Smooth muscle cell (in vitro differentiated cells): ENCODE data around the gene C10orf105. TPM values are rescaled to one million over a fixed set of nuclear protein-coding genes. Genes with fewer than 3 reads are reported as not detected.

Source experiments
- DNase-seq: peaks from one replicate; lab custom pipeline; 2025; ENCODE audit not compliant: unreplicated experiment; lab: John Stamatoyannopoulos, UW
- H2AFZ ChIP-seq: fragments of 200-600 bp; sonication (generic); 2 replicates; pipeline ENCODE4 v1.6.0; 2016; ENCODE audit warnings: antibody characterized with exemption, low read depth, mild to moderate bottlenecking
- H3F3A ChIP-seq: fragments of 200-600 bp; sonication (generic); 2 replicates; pipeline ENCODE4 v1.6.0; 2017; ENCODE audit warnings: antibody characterized with exemption, low read depth
- H3K27ac ChIP-seq: fragments of 200-600 bp; sonication (generic); 2 replicates; pipeline ENCODE4 v1.5.1; 2016; ENCODE audit warnings: low read depth, mild to moderate bottlenecking
- H3K27me3 ChIP-seq: fragments of 200-600 bp; sonication (generic); 2 replicates; pipeline ENCODE4 v1.6.1; 2016; ENCODE audit warnings: low read depth, mild to moderate bottlenecking
- H3K36me3 ChIP-seq: fragments of 200-600 bp; sonication (generic); 2 replicates; pipeline ENCODE4 v1.5.1; 2016; ENCODE audit warnings: low read depth
- H3K4me1 ChIP-seq: fragments of 200-600 bp; sonication (generic); 2 replicates; pipeline ENCODE4 v1.5.1; 2016; ENCODE audit warnings: low read depth
- H3K4me2 ChIP-seq: fragments of 200-600 bp; sonication (generic); 2 replicates; pipeline ENCODE4 v1.6.0; 2016; ENCODE audit warnings: mild to moderate bottlenecking
- H3K4me3 ChIP-seq: fragments of 200-600 bp; sonication (generic); 2 replicates; pipeline ENCODE4 v1.5.1; 2016; ENCODE audit warnings: mild to moderate bottlenecking
- H3K79me2 ChIP-seq: fragments of 200-600 bp; sonication (generic); 2 replicates; pipeline ENCODE4 v1.6.0; 2016; ENCODE audit warnings: low read depth, mild to moderate bottlenecking
- H3K9ac ChIP-seq: fragments of 200-600 bp; sonication (generic); 2 replicates; pipeline ENCODE4 v1.6.0; 2016; ENCODE audit warnings: low read depth
- H3K9me3 ChIP-seq: fragments of 200-600 bp; sonication (generic); replicated peaks from 2 replicates; pipeline ENCODE4 v1.5.1; 2016; ENCODE audit warnings: low read depth
- H4K20me1 ChIP-seq: fragments of 200-600 bp; sonication (generic); 2 replicates; pipeline ENCODE4 v1.6.0; 2016; ENCODE audit warnings: low read depth
- WGBS: methylation state at CpG from one replicate; pipeline ENCODE4 v1.1.7; 2016; ENCODE audit warnings: low lambda C conversion rate; 5-methylcytosine and 5-hydroxymethylcytosine counted together
- polyA plus RNA-seq: library from polyadenylated mRNA; unstranded; fragments of >200 nt; fragmentation: Nextera tagmentation; extraction: Ambion mirVana; gene quantifications from 2 replicates; pipeline ENCODE4 v1.2.1, GENCODE V29; 2016
- total RNA-seq: library from RNA; depleted of rRNA; stranded (reverse); fragments of >200 nt; gene quantifications from 2 replicates; pipeline ENCODE4 v1.2.3, GENCODE V29; 2014
- TF ChIP-seq, protein P1 (sequence below): fragments of 200-600 bp; sonication (generic); IDR thresholded peaks from 2 replicates; pipeline ENCODE4 v1.5.1; 2017; ENCODE audit warnings: borderline replicate concordance, mild to moderate bottlenecking, antibody characterized with exemption; ENCODE audit not compliant: insufficient read depth, poor library complexity, severe bottlenecking

C10orf105 gene
- total and polyA plus RNA-seq, 2 experiments from 2014 or later: 0.09 TPM; not detected in 1

DNA sequence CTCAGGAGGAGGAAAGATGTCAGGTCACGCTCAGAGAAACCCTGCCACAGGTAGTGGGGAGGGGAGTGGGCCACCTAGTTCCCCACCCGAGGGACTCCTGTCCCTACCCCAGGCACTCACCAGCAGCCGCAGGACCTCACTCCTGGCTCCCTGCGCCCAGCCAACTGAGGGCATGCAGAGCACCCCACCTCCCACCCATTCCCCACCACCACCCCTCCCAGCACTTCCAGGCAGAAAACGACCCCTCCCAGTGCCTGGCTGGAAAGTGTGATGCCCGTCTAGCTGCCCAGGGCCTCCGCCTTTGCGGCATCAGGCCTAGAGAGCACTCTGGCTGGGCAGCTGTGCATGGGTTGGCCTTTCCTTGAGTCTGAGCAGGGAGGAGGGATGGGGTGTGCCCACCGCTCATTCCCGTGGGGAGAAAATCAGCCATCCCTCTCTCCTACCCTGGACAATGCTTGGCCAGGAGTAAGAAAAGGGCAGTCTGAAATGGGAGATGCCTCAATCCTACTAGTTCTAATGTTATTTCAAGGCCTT is 1.3 kb downstream of the C10orf105 start:
- H3K79me2 ChIP-seq: no peaks in the 10 kb centered on the region
- H3K36me3 ChIP-seq: no peaks in the 10 kb centered on the region
- no peak for DNase-seq
- TF ChIP-seq, protein P1, sequence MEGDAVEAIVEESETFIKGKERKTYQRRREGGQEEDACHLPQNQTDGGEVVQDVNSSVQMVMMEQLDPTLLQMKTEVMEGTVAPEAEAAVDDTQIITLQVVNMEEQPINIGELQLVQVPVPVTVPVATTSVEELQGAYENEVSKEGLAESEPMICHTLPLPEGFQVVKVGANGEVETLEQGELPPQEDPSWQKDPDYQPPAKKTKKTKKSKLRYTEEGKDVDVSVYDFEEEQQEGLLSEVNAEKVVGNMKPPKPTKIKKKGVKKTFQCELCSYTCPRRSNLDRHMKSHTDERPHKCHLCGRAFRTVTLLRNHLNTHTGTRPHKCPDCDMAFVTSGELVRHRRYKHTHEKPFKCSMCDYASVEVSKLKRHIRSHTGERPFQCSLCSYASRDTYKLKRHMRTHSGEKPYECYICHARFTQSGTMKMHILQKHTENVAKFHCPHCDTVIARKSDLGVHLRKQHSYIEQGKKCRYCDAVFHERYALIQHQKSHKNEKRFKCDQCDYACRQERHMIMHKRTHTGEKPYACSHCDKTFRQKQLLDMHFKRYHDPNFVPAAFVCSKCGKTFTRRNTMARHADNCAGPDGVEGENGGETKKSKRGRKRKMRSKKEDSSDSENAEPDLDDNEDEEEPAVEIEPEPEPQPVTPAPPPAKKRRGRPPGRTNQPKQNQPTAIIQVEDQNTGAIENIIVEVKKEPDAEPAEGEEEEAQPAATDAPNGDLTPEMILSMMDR: no peak
- no peaks in the 10 kb centered on the region for H3K27me3 ChIP-seq
- H3K27ac ChIP-seq: no peak overlapping the region
- no peak overlapping the region for H3K4me3 ChIP-seq
- H3K9me3 ChIP-seq: no peaks in the 10 kb centered on the region
- H3K4me2 ChIP-seq: no peak overlapping the region
- no peak overlapping the region for H2AFZ ChIP-seq
- H3K4me1 ChIP-seq: peaks cover 13% of the 10 kb centered on the region
- H3K9ac ChIP-seq: no peak overlapping the region
- H4K20me1 ChIP-seq: no peaks in the 10 kb centered on the region
- H3F3A ChIP-seq: no peaks in the 10 kb centered on the region
- WGBS: 91% methylated on average over 10 of the region's 10 CpGs

DNA sequence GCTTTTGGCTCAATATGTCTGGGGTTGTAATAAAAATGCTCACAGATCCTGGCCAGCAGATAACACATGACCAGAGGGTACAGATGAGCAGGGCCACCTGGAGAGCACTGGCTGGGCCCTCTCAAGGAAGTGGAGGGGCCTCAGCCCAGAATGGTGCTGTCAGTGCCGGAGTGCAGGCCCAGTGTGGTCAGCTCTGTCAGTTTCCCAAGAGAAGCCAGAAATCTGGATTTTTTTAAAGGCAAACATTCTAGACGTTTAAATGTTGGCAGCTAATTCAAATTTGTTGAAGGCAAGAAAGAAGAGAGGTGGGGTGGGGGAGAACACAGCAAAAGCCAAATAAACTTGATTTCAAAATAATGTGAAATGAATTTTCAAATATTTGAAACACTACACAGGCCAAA is 2.0 kb downstream of the C10orf105 start:
- DNase-seq: no peak
- H3K36me3 ChIP-seq: no peaks in the 10 kb centered on the region
- H3K27me3 ChIP-seq: no peaks in the 10 kb centered on the region
- no peak overlapping the region for H3K4me3 ChIP-seq
- no peaks in the 10 kb centered on the region for H4K20me1 ChIP-seq
- no peaks in the 10 kb centered on the region for H3K79me2 ChIP-seq
- H3F3A ChIP-seq: no peaks in the 10 kb centered on the region
- H3K4me1 ChIP-seq: peaks cover 16% of the 10 kb centered on the region
- H3K27ac ChIP-seq: no peak overlapping the region
- no peak overlapping the region for H2AFZ ChIP-seq
- no peaks in the 10 kb centered on the region for H3K9me3 ChIP-seq
- 86% methylated on average over 2 of the region's 2 CpGs for WGBS
- no peak overlapping the region for H3K9ac ChIP-seq
- H3K4me2 ChIP-seq: no peak overlapping the region
- TF ChIP-seq, protein P1: no peak

DNA sequence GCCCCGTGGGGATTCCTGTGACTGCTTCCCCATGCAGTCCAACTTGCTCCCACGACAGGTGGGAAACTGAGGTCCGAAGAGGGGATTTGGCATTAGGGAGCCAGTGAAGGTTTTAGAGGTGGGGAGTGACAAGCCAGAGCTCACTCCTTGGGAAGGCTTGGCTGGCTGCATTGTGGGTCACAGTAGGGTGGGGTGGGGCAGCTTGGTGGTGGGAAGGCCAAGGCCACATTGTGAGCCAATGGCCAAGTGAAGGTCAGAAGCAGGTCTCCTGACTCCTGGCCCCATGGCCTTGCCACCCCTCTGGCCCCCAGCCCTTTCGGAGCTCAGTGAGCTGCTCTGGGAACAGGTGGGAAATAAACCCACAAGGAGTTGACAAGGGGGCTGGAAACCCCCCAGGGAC is 2.5 kb downstream of the C10orf105 start:
- DNase-seq: no peak
- H3K79me2 ChIP-seq: no peaks in the 10 kb centered on the region
- no peak overlapping the region for H3K27ac ChIP-seq
- TF ChIP-seq, protein P1: no peak
- 90% methylated on average over 4 of the region's 4 CpGs for WGBS
- no peak overlapping the region for H3K9ac ChIP-seq
- peaks cover 16% of the 10 kb centered on the region for H3K4me1 ChIP-seq
- H3K9me3 ChIP-seq: no peaks in the 10 kb centered on the region
- H3K36me3 ChIP-seq: no peaks in the 10 kb centered on the region
- H4K20me1 ChIP-seq: no peaks in the 10 kb centered on the region
- H3K4me2 ChIP-seq: no peak overlapping the region
- no peaks in the 10 kb centered on the region for H3K27me3 ChIP-seq
- no peaks in the 10 kb centered on the region for H3F3A ChIP-seq
- no peak overlapping the region for H3K4me3 ChIP-seq
- no peak overlapping the region for H2AFZ ChIP-seq

DNA sequence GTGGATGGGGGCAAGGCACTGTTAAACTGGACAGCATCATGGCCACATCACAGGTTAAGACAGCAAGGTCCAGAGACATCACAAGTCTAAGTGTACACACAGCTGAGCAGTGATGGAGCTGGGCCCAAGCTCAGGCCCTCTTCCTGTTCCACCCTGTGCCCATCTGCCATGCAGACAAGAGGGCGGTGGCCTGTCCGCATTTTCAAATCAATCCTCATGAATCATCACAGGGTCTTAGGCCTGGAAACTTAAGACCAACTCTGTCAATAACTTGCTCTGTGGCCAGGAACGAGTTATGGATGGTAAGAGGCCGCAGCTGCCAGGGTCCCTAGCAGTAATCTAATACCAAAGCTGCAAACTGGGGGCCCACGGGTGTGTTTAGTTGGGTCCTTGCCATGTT is 3.2 kb downstream of the C10orf105 start:
- Histone ChIP-seq H4K20me1 (no peaks in the 10 kb centered on the region), H3K4me3 (no peak overlapping the region), H3K9me3 (no peaks in the 10 kb centered on the region), H3K4me1 (peaks cover 16% of the 10 kb centered on the region), H3F3A (no peaks in the 10 kb centered on the region), H3K9ac (no peak overlapping the region), H3K79me2 (no peaks in the 10 kb centered on the region), H3K36me3 (no peaks in the 10 kb centered on the region), H3K27me3 (no peaks in the 10 kb centered on the region), H3K27ac (no peak overlapping the region), H3K4me2 (no peak overlapping the region), H2AFZ (no peak overlapping the region)
- TF ChIP-seq, protein P1: no peak
- no peak for DNase-seq
- WGBS: 88% methylated on average over 5 of the region's 5 CpGs
